GM19438 (cell line): ENCODE measurements around the gene SUOX.
"Not testable (repeated sequence)": the region's sequence is repeated elsewhere in the genome, so short reads cannot be mapped to it uniquely, and the experiment has no call there.

Source experiments
- ATAC-seq: cut with Tn5 transposase; IDR thresholded peaks from one replicate; pipeline ENCODE4 v1.9.1; 2021; ENCODE audit warnings: low read depth; ENCODE audit not compliant: unreplicated experiment

Gene SUOX

DNA sequence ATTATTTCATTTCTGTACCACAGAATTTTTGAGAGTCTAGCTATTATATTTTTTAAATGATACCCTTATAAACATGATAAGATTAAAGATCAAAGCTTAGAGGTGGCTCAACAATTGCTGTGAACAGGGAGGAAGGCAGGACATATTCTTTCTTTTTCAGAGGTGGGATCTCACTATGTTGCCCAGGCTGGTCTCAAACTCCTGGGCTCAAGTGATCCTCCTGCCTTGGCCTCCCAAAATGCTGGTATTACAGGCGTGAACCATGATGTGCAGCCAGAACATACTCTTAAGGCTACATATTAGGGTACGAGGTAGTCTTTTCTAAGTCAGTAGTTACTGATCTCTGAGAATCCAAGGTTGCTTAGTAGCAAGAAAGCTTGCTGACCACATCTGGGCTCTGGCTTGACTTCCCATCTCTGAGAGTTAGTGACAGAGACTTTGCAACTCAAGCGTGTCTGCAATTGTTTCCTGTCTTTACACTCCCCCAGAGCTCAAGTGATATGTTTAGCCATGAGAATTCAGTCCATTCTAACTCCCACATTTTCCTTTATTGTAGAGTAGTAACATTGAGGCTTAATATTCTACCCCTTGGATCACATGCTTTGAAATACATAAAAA is 14.6 kb upstream of the SUOX start:
- peak; percentile 80 for ATAC-seq

DNA sequence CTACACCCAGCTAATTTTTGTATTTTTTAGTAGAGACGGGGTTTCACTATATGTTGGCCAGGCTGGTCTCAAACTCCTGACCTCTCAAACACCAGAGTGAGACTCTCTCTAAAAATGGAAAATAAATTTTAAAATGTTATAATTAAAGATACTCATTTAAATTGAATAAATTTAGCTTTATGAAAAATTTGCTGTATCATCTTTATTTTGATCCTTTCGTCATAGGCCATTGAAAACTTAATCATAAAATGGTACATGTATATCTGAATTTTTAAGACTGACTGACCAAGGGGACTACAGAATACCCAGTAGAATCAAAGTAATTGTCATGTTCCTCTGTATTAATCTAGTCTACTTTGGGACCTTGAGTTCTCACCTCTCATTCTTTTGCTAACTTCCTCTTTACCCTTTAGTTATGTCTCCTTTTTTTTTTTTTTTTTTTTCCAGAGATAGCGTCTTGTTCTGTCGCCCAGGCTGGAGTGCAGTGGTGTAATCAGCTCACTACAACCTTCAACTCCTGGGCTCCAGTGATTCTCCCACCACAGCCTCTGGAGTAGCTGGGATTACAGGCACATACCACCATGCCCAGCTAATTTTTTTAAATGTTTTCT is 13.7 kb upstream of the SUOX start:
- ATAC-seq = no peak

DNA sequence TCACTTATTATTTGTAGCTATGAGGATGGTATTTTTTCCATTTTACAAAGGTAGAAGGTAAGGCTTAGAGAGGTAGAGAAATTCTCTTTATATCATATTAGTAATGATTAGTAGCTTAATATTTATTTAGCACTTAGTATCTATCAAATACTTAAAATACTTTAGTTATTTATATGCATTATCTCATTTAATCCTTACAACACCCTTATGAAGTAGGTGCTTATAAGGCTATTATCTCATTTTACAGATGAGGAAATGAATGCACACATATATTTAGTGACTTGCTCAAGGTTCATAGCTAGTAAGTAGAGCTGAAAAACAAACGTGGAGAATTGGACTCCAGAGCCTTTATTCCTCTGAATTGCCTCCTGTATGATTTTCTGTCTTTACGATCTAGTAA is 12.2 kb upstream of the SUOX start:
- ATAC-seq = no peak

DNA sequence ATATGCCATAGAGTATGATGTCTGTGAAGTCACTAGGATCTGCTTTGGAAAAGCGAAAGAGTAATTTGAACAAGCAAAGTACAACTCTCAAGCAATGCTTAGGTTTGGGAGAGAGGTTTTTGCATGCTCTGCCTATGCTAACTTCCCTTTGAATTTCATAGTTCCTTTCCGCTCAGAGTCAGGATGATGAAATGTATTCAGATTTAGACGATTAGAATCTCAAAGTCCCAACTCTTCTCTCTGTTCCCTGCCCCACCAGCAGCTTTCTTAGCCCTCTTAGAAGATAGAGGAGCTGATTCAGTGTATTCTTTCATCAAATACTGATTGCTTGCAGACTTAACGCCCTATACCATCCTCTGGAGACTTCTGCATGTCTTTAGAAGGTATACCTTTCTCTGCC is 11.7 kb upstream of the SUOX start:
- no peak for ATAC-seq

DNA sequence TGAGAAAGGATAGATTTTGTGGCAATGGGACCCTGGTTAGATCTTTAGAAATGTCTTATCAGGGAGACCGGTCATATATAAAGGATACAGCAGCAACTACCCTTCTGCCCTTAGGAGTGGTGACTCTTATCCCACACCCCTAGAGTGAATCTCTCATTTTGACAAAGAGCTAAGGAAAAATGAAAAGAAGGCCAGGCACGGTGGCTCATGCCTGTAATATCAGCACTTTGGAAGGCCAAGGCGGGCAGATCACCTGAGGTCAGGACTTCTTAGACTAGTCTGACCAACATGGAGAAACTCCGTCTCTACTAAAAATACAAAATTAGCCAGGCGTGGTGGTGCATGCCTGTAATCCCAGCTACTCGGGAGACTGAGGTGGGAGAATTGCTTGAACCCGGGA is 11.1 kb upstream of the SUOX start:
- not testable (repeated sequence) for ATAC-seq

DNA sequence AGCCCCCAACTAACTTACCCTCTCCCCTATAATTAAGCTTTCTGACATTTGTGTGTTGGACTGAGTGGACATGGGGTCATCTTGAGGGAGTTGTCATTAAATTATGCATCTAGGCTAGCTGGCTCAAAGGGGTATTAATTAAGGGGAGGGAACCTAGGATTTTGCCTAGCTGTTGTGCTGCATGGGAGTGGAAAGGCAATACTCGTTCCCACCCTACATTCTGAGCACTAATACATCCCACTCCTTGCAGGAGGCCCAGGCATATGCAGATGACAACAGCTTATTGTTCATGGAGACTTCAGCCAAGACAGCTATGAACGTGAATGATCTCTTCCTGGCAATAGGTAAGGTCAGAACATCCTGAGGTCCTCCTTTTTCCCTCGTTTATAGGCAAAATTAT is 6.0 kb upstream of the SUOX start:
- ATAC-seq = no peak

DNA sequence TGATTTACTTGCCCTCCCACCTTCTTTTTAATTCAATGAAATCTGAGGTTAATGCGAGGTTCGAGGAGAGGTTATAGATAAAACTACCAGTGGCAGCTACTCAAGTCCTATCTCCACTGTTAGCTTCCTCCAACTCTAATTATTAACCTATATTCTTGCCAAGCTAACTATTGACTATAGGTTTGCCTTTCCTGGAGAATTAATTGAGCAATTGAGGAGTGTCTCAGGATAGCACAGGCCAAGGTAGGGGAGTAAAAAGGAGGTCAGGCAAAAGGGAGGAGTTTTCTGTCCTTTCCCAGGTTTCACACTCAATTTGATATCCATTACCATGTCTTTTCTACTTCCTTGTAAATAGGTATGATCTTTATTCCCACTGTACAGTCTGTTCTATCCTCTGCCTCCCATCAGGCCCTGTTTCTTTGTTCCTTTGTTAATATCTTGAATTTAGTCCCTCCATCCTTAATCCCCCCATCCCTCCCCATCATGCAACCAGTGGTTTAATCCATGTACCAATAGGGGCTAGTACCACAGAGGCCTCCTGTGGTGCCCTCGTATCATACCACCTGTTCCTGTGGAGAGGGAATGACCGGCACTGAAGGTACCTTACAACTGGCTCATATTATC is 3.7 kb upstream of the SUOX start:
- ATAC-seq = no peak

DNA sequence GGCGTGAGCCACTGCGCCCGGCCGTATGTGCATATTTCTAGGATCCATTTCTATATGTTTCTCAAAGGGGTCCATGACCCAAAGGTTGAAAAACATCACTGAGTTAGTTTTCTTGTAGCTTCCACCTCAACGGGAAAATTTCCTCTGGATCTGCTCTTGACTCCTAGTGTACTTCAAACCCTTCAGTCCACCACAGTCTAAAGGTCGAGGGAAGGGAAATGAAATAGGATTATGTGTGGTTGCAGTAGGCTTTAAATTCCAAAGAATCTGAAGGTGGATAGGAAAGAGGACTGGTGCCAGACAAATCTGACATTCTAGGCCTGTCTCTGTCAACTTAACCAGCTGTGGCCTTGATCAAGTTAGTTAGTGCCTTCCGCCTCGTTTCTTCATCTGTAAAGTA is 1.7 kb upstream of the SUOX start:
- ATAC-seq = no peak

DNA sequence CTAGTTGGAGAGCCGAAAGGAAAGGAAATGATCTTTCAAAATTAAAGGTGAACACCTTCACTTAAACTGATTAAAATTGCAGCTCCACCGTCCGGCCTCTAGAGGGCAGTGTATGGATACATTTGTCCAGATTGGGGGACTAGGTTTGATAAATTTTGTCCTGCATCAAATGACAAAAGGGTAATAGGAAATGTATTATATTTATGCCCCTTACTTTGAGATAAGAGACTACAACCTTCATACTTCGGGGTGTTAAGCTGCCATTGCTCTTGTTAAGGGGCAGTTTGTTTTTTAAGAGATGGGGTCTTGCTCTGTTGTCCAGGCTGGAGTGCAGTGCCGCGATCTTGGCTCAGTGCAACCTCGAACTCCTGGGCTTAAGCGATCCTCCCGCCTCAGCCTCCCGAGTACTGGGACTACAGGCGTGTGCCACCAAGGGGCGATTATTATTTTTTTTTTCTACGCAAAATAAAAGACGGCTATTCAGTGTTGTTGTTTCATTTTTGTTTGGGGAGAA is 818 bp upstream of the SUOX start:
- no peak for ATAC-seq

DNA sequence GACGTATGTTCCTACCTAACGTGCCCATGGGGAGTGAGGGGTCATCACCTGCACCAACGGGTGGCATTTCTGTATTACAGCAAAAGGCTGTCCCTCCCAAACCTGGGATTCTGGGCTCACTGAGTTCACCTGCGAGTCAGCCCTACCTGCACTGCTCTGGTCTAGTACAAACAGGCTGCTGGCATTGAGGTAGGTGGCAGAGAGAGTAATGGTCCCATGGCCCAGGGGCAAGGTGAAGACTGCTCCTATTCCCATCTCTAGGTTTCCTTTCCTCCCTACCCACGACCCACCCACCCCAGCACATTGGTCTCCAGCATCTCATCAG is 421 bp downstream of the SUOX start:
- peak; percentile 4 for ATAC-seq

DNA sequence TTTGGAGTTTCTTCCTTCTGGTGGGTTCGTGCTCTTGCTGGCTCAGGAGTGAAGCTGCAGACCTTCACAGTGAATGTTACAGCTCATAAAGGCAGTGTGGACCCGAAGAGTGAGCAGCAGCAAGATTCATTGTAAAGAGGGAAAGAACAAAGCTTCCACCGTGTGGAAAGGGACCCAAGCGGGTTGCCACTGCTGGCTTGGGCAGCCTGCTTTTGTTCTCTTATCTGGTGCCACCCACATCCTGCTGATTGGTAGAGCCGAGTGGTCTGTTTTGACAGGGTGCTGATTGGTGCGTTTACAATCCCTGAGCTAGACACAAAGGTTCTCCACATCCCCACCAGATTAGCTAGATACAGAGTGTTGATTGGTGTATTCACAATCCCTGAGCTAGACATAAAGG is 2.4 kb downstream of the SUOX start:
- ATAC-seq = not testable (repeated sequence)

DNA sequence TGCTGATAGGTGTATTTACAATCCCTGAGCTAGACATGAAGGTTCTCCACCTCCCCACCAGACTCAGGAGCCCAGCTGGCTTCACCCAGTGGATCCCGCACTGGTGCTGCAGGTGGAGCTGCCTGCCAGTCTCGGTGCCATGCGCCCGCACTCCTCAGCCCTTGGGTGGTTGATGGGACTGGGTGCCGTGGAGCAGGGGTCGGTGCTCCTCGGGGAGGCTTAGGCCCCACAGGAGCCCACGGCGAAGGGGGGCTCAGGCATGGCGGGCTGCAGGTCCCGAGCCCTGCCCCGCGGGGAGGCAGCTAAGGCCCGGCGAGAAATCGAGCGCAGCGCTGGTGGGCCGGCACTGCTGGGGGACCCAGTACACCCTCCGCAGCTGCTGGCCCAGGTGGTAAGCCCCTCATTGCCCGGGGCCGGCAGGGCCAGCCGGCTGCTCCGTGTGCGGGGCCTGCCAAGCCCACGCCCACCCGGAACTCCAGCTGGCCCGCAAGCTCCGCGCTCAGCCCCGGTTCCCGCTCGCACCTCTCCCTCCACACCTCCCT is 3.0 kb downstream of the SUOX start:
- ATAC-seq = not testable (repeated sequence)

DNA sequence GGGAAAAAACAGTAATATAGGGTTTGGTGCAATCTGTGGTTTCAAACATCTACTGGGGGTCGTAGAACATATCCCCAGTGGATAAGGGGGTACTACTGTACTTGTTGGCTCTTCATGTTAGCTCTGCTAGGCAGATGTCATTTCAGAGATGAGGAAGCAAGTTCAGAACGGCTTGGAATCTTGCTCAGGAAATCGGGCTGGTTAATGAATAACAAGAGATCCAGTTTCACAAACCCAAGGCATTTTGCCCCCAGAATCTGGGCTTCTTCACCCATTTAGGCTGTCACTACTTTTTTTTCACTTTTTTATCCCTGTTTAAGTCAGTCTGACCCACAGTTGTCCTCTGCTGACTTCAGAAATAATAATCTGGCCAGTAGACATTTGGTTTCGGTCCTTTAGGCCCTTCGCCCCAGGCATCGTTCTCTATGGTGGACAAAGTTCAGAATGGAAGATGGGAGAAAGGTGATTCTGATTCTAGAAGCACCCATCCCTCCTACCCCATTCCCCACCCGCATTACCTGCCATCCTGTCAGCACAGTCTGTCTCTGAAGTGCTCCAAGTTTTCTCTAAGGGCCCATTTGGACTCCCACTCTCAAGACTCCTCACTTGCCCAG is 4.5 kb downstream of the SUOX start:
- no peak for ATAC-seq

DNA sequence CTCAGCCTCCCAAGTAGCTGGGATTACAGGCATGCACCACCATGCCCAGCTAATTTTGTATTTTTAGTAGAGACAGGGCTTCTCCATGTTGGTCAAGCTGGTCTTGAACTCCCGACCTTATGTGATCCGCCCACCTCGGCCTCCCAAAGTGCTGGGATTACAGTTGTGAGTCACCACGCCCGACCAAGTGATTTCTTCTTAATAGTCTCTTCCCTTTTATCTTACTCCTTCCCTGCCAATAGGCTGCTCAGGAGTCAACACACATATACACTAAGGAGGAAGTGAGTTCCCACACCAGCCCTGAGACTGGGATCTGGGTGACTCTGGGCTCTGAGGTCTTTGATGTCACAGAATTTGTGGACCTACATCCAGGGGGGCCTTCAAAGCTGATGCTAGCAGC is 6.3 kb downstream of the SUOX start:
- ATAC-seq = not testable (repeated sequence)

DNA sequence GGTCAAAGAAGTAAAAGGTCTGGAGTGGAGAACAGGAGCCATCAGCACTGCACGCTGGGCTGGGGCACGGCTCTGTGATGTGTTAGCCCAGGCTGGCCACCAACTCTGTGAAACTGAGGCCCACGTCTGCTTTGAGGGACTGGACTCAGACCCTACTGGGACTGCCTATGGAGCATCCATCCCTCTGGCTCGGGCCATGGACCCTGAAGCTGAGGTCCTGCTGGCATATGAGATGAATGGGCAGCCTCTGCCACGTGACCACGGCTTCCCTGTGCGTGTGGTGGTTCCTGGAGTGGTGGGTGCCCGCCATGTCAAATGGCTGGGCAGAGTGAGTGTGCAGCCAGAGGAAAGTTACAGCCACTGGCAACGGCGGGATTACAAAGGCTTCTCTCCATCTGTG is 7.1 kb downstream of the SUOX start:
- no peak for ATAC-seq

DNA sequence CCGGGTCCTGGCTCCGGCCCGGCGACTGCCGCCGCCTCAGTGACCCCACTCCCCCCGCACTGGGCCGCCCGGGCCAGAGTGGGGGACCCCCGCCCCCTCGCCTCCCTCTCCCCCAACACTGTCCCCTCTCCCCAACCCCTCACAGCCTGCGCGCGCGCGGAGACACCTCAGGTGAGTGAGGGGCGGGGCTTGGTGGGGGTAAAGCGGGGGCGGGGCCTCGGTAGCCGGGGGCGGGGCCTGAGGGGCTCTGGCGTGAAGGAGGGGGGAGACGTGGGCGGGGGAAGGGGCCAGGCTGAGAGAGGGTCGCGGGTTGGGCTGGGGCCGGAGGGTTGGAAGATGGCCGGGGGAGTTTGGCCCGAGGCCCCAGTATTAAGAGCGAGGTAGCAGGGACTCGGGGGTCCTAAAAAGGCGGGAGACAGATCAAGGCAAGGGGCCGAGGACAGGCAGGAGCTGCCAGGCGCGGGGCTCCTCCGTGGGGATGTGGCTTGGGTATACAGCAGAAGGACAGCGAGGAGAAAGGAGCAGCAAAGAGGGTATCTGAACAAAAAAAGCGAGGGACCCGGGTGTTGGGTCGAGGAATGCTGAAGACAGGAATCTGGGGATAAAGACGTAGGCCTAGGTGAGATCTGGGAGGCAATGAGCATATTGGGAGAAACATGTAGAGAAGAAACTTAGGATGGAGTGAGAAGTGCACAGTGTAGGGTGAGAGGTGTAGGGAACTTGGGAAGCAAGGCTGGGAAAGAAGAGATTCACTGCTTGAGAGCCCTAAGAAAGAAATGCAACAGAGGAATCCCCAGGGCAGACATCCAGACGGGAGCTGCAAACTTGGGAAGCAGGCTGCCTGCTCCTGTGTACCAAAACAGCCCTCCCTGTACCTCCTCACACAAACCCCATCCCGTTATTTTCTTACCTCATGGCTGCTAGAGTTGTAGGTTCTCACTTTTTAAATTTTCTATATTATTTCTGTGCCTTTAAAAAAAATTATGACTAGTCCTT is 10.8 kb downstream of the SUOX start:
- ATAC-seq = peak; percentile 50

DNA sequence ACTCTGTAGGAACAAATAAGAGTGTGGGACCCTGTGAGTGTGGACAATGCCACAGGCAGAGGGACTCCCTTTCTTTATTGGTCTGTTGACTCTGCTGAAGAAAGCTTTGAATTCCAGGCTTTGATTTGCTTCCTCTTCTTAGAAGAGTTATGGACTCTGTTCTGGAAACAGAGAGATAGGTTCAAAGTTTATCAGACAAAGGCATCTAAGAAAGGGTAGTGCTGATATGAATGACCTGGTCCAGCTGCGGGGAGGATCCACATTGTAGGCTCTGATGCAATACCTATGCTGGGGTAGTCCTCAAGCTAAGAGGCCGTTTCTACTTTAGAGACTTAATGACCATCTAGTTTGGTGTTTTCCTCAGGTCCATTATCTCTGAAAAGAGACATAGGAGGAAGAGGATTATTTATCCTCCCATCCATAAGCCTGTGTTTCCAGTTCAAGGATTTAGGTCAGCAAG is 13.1 kb downstream of the SUOX start:
- ATAC-seq = no peak

DNA sequence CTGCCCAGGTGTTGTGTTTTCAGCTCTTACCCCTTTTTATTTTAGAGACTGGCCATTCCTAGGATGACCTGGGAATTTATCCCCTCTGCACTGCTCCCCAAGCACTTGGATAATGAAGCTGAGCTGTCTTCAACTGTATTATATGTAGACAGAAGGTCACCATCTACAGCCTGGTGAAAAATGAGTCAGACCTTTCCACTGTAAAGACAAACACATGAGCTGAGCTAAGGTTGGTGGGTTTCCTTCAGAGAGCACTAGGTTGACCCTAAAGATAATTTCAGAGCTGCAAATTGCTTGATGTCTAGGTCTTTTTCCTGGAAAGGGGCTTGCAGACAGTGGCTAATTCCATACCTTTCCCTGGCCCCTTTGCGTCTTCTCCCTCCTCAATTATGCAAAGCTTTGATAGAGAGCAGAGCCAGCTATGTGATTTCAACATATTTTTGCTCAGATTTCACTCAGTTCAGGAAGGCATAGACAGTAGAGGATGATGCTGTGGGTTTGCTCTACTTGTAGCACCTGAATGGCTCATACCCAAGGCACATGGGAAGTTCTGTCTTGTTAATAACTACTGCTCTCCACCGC is 14.5 kb downstream of the SUOX start:
- no peak for ATAC-seq

DNA sequence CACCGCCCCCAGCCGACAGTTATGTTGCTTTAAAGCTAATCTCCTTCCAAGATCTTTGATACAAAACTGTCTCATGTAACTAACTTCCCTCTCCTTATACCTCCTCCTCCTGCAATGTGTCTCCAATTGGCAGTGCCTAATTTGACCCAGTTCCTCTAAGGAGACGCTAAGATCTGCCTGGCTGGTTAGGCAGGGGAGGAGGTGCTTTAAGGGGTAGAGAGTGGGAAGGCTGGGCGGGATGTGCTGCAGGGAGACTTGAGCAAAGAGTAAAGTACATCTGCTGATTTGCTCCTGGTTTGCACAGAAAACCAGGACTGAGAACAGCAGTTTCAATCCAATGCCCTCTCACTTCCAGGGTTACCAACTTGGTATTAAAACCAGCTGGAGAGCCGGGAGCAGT is 16.4 kb downstream of the SUOX start:
- no peak for ATAC-seq

DNA sequence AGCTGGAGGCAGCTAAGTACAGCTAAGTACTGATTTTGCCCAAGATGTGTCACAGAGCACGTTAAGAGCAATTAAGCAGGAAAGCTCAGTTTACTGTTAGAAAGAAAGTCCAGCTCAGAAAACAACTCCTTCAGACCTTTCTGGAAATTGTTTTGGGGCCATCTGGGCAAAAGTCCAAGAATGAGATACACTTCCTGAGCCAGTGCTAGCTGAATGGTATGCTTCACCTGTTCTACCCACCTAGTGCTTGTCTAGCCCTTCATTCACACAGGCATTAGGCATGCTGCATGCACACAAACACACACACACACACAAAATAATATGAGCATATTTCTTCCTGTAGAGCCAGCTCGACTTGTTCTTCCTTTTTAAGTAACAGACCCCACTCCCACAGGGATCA is 17.1 kb downstream of the SUOX start:
- ATAC-seq = no peak
